22Rv1 (cell line): ENCODE data around the gene GADL1.

ENCODE experiments used
- H3K27ac ChIP-seq: fragments of 450-650 bp; 2 replicates; pipeline ENCODE4 v1.5.1; 2017
- CTCF ChIP-seq: fragments of 450-650 bp; IDR thresholded peaks from 2 replicates; pipeline ENCODE4 v1.5.1; 2017; ENCODE audit warnings: mild to moderate bottlenecking
- ZFX ChIP-seq: fragments of 450-650 bp; IDR thresholded peaks from 2 replicates; pipeline ENCODE4 v1.6.1; 2017; ENCODE audit warnings: antibody characterized with exemption, borderline replicate concordance

GADL1 gene

GRCh38 chr3:30713885-30714503, 180.5 kb downstream of the GADL1 start:
- no peak overlapping the region for H3K27ac ChIP-seq
- TF ChIP-seq ZFX (no peak), CTCF (no peak)

- H3K27ac ChIP-seq: no peak overlapping the region
- TF ChIP-seq ZFX (no peak), CTCF (no peak)
Observed at GRCh38 chr3:30712991-30713390, 181.5 kb downstream of the GADL1 start.

GRCh38 chr3:30711867-30712266, 182.6 kb downstream of the GADL1 start:
- H3K27ac ChIP-seq: no peak overlapping the region
- TF ChIP-seq ZFX (no peak), CTCF (no peak)

GRCh38 chr3:30711151-30711550, 183.3 kb downstream of the GADL1 start:
- TF ChIP-seq ZFX (no peak), CTCF (no peak)

GRCh38 chr3:30710017-30710416, 184.4 kb downstream of the GADL1 start:
- no peak overlapping the region for H3K27ac ChIP-seq
- TF ChIP-seq CTCF: no peak

More at GRCh38 chr3:30711151-30711550, 183.3 kb downstream of the GADL1 start:
- no peak overlapping the region for H3K27ac ChIP-seq

- no peak overlapping the region for H3K27ac ChIP-seq
- TF ChIP-seq ZFX: no peak
- TF ChIP-seq CTCF: no peak
Observed at GRCh38 chr3:30708472-30708871, 186.0 kb downstream of the GADL1 start.

- no peak overlapping the region for H3K27ac ChIP-seq
Observed at GRCh38 chr3:30707825-30708224, 186.6 kb downstream of the GADL1 start.

More at GRCh38 chr3:30707825-30708224, 186.6 kb downstream of the GADL1 start:
- TF ChIP-seq CTCF: no peak
- TF ChIP-seq ZFX: no peak
